DND-41 (cell line): Measurements from ENCODE around the gene IRS2.
A peak's percentile ranks its signal among the peaks of the same experiment; 100 is the strongest.

ENCODE experiments used
- ATAC-seq: fragments of 200-7000 bp; cut with Tn5 transposase; 3 replicates; pipeline ENCODE4 v1.9.1; 2021; ENCODE audit warnings: low read depth; ENCODE audit not compliant: insufficient read depth
- DNase-seq: peaks from one replicate; pipeline ENCODE4 v3.0.0-alpha.2; 2020
- H2AFZ ChIP-seq: 2 replicates; pipeline ENCODE4 v1.6.0; 2012; ENCODE audit warnings: low read depth, low read length
- H3K27ac ChIP-seq: 2 replicates; pipeline ENCODE4 v1.5.1; 2012; ENCODE audit warnings: low read length, inconsistent platforms
- H3K27me3 ChIP-seq: fragments of 200-600 bp; sonication (generic); 2 replicates; pipeline ENCODE4 v1.6.0; 2012; ENCODE audit warnings: low read length, mild to moderate bottlenecking, inconsistent platforms; ENCODE audit not compliant: insufficient read depth, poor library complexity
- H3K36me3 ChIP-seq: 2 replicates; pipeline ENCODE4 v1.5.1; 2012; ENCODE audit warnings: low read length, inconsistent platforms; ENCODE audit not compliant: insufficient read depth
- H3K4me1 ChIP-seq: 2 replicates; pipeline ENCODE4 v1.5.1; 2012; ENCODE audit warnings: mild to moderate bottlenecking, low read length; ENCODE audit not compliant: insufficient read depth
- H3K4me2 ChIP-seq: 2 replicates; pipeline ENCODE4 v1.6.0; 2012; ENCODE audit warnings: mild to moderate bottlenecking, moderate library complexity, low read length, inconsistent platforms; ENCODE audit not compliant: insufficient read depth
- H3K4me3 ChIP-seq, 2 experiments: fragments of 200-600 bp in 1 of 2; shearing (Covaris generic) in 1 of 2; 2 replicates each; pipeline ENCODE4 v1.5.1; 2012 to 2016; ENCODE audit warnings: inconsistent platforms in 2 of 2, low read length in 2 of 2, mild to moderate bottlenecking in 2 of 2, low read depth in 1 of 2, moderate library complexity in 1 of 2
- H3K79me2 ChIP-seq: 2 replicates; pipeline ENCODE4 v1.6.0; 2012; ENCODE audit warnings: low read length, inconsistent platforms; ENCODE audit not compliant: insufficient read depth
- H3K9ac ChIP-seq: 2 replicates; pipeline ENCODE4 v1.6.0; 2012; ENCODE audit warnings: low read depth, mild to moderate bottlenecking, inconsistent platforms, low read length, moderate library complexity
- H3K9me3 ChIP-seq: 2 replicates; pipeline ENCODE4 v1.5.1; 2012; ENCODE audit warnings: low read length, moderate library complexity, mild to moderate bottlenecking, inconsistent platforms; ENCODE audit not compliant: insufficient read depth, severe bottlenecking
- H4K20me1 ChIP-seq: 2 replicates; pipeline ENCODE4 v1.6.0; 2012; ENCODE audit warnings: low read length; ENCODE audit not compliant: insufficient read depth
- EZH2 ChIP-seq: IDR thresholded peaks from 3 replicates; pipeline ENCODE4 v1.6.1; 2012; ENCODE audit warnings: borderline replicate concordance, low read depth, mild to moderate bottlenecking, moderate library complexity, low read length, inconsistent platforms; ENCODE audit not compliant: severe bottlenecking
- TF ChIP-seq, protein P1 (sequence below): IDR thresholded peaks from 2 replicates; pipeline ENCODE4 v1.5.1; 2012; ENCODE audit warnings: borderline replicate concordance, low read length, moderate library complexity, mild to moderate bottlenecking; ENCODE audit not compliant: poor library complexity, severe bottlenecking; ENCODE audit errors: extremely low read depth

IRS2 gene

DNA sequence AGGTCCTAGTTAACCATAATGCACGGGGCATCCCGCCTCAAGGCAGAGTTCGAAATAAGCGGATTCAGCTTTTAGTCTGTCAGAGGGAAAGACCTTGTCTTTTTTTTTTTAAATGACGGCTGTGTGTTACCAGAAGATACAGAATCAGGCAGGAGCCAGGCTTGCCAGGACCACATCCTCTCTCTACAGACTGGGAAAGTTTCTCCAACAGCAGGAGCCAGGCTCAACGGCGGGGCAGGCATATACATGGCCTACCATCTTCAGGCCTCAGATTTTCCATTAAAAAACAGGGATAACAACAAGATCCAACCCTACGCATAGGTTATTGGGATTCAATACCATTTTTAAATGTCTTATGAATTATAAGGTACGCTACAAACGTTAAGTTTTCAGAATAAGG lies 17.8 kb downstream of the IRS2 start:
- Histone ChIP-seq H3K36me3 (no peaks in the 10 kb centered on the region), H3K4me1 (peaks cover 27% of the 10 kb centered on the region), H3K27ac (no peak overlapping the region), H3K4me3 (no peak overlapping the region), H4K20me1 (no peaks in the 10 kb centered on the region), H3K9ac (no peak overlapping the region), H3K27me3 (no peaks in the 10 kb centered on the region), H3K9me3 (no peaks in the 10 kb centered on the region), H3K79me2 (no peaks in the 10 kb centered on the region), H3K4me2 (no peak overlapping the region), H2AFZ (no peak overlapping the region)
- TF ChIP-seq, protein P1, sequence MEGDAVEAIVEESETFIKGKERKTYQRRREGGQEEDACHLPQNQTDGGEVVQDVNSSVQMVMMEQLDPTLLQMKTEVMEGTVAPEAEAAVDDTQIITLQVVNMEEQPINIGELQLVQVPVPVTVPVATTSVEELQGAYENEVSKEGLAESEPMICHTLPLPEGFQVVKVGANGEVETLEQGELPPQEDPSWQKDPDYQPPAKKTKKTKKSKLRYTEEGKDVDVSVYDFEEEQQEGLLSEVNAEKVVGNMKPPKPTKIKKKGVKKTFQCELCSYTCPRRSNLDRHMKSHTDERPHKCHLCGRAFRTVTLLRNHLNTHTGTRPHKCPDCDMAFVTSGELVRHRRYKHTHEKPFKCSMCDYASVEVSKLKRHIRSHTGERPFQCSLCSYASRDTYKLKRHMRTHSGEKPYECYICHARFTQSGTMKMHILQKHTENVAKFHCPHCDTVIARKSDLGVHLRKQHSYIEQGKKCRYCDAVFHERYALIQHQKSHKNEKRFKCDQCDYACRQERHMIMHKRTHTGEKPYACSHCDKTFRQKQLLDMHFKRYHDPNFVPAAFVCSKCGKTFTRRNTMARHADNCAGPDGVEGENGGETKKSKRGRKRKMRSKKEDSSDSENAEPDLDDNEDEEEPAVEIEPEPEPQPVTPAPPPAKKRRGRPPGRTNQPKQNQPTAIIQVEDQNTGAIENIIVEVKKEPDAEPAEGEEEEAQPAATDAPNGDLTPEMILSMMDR: no peak
- TF ChIP-seq EZH2: no peak
- ATAC-seq (no peak), DNase-seq (no peak)

DNA sequence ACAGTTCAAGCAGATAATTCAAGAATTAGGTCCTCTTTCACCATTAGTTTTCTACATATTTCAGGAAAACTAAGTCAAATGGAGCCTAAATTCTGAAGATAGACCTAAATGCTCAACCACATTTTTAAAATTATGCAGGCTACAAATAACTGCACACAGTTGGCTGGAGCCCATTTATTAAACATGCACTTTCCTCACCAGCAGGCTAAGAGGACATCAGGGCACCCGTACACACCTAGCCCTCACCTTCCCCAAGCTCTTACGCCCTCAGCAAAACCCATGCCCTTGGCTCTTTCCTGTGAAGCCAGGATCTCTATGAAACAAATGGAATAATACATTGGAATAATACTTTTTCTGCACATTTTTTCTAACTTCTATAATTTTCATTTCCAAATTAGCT lies 18.2 kb downstream of the IRS2 start:
- no peaks in the 10 kb centered on the region for H3K79me2 ChIP-seq
- DNase-seq (no peak), ATAC-seq (no peak)
- no peak for TF ChIP-seq EZH2
- TF ChIP-seq, protein P1: no peak
- no peak overlapping the region for H2AFZ ChIP-seq
- H3K4me1 ChIP-seq: peaks cover 31% of the 10 kb centered on the region
- H3K9me3 ChIP-seq: no peaks in the 10 kb centered on the region
- no peak overlapping the region for H3K9ac ChIP-seq
- H3K36me3 ChIP-seq: no peaks in the 10 kb centered on the region
- H3K27me3 ChIP-seq: no peaks in the 10 kb centered on the region
- H3K4me2 ChIP-seq: no peak overlapping the region
- H3K4me3 ChIP-seq: no peak overlapping the region
- H4K20me1 ChIP-seq: no peaks in the 10 kb centered on the region
- no peak overlapping the region for H3K27ac ChIP-seq

DNA sequence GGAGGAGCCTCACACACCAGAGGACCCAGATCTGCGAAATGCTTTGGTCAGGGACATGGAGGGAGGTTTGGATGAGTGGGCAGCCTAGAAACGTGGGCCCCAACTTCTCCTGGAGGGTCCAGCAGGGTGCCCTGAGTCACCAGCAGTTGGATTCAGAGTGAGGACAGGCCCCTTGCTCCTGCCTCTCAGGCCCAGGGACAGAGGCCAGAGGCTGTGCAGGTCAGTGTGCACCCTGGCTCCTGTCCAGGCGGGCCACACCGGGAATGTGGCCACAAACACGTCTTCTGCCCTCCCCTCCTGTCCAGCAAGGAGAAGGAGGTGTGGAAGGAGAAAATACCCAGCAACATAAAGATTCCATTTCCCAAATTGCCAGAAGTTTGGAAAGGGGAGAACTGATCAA lies 19.4 kb downstream of the IRS2 start:
- H3K9ac ChIP-seq: no peak overlapping the region
- H3K4me2 ChIP-seq: no peak overlapping the region
- DNase-seq (no peak), ATAC-seq (no peak)
- no peaks in the 10 kb centered on the region for H3K79me2 ChIP-seq
- no peaks in the 10 kb centered on the region for H3K9me3 ChIP-seq
- TF ChIP-seq EZH2: no peak
- TF ChIP-seq, protein P1: no peak
- peak overlapping the region; percentile 55 for H3K27ac ChIP-seq
- peaks cover 36% of the 10 kb centered on the region for H3K4me1 ChIP-seq
- H3K27me3 ChIP-seq: no peaks in the 10 kb centered on the region
- no peaks in the 10 kb centered on the region for H3K36me3 ChIP-seq
- H4K20me1 ChIP-seq: no peaks in the 10 kb centered on the region
- no peak overlapping the region for H3K4me3 ChIP-seq
- H2AFZ ChIP-seq: no peak overlapping the region
